ENCODE results near the gene ATF4.

DNA sequence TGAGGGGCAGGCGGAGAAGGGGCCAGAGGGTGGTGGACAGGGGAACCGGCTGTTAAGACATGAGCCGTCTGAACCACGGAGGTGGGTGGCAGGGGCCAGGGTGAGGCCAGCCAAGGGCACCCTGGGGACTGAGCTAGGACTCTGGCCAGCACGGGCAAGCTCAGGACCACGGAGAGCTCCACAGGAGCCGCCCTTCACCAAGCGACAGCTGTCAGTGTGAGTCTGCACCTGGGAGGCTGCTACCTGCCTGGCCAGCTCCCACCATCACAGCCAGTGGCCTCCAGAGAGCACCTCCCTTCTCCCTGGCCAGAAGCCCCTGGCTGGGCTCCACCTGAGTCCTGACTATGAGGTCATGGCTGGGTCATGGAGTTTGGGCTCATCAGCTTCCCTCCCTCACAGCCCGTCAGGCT lies 41.9 kb upstream of the ATF4 start:
- TF ChIP-seq SP2 (tag by site-specific recombination; IDR thresholded peaks at IDR 0.05) (no peak), ZNF621 (tag by site-specific recombination; IDR thresholded peaks at IDR 0.05) (no peak), ZNF266 (tag by site-specific recombination; IDR thresholded peaks at IDR 0.05; ENCODE audit: low read depth) (no peak)
- TF ChIP-seq, protein P1, sequence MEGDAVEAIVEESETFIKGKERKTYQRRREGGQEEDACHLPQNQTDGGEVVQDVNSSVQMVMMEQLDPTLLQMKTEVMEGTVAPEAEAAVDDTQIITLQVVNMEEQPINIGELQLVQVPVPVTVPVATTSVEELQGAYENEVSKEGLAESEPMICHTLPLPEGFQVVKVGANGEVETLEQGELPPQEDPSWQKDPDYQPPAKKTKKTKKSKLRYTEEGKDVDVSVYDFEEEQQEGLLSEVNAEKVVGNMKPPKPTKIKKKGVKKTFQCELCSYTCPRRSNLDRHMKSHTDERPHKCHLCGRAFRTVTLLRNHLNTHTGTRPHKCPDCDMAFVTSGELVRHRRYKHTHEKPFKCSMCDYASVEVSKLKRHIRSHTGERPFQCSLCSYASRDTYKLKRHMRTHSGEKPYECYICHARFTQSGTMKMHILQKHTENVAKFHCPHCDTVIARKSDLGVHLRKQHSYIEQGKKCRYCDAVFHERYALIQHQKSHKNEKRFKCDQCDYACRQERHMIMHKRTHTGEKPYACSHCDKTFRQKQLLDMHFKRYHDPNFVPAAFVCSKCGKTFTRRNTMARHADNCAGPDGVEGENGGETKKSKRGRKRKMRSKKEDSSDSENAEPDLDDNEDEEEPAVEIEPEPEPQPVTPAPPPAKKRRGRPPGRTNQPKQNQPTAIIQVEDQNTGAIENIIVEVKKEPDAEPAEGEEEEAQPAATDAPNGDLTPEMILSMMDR (tag by site-specific recombination; IDR thresholded peaks at IDR 0.05), result no peak
- TF ChIP-seq, protein P2, sequence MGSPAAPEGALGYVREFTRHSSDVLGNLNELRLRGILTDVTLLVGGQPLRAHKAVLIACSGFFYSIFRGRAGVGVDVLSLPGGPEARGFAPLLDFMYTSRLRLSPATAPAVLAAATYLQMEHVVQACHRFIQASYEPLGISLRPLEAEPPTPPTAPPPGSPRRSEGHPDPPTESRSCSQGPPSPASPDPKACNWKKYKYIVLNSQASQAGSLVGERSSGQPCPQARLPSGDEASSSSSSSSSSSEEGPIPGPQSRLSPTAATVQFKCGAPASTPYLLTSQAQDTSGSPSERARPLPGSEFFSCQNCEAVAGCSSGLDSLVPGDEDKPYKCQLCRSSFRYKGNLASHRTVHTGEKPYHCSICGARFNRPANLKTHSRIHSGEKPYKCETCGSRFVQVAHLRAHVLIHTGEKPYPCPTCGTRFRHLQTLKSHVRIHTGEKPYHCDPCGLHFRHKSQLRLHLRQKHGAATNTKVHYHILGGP (tag by site-specific recombination; IDR thresholded peaks at IDR 0.05), result no peak
